Stimulated activated CD4-positive, alpha-beta T cell treated with anti-CD3 and anti-CD28 coated beads, TNF-alpha, amount 100 ng/mL, for 48 hours (primary cell): Measurements from ENCODE around the gene IGHMBP2.

ENCODE experiments used
- DNase-seq, 3 donors: peaks; one replicate each; pipeline ENCODE4 v3.0.0-alpha.2; 2020; ENCODE audit warnings: low read depth in 3 of 3

The IGHMBP2 gene

GRCh38 chr11:68890490-68891231 lies 13.0 kb upstream of the IGHMBP2 start:
- DNase-seq = no peak

- DNase-seq = no peak
These were observed 12.2 kb upstream of the IGHMBP2 start for GRCh38 chr11:68891351-68891948.

GRCh38 chr11:68892576-68892975 lies 11.1 kb upstream of the IGHMBP2 start:
- no peak for DNase-seq

- DNase-seq = no peak
These were observed 10.4 kb upstream of the IGHMBP2 start for GRCh38 chr11:68893282-68893681.

- no peak for DNase-seq
These were observed 7.3 kb upstream of the IGHMBP2 start for GRCh38 chr11:68896171-68896959.

GRCh38 chr11:68897441-68897840 lies 6.2 kb upstream of the IGHMBP2 start:
- DNase-seq = no peak

- DNase-seq = no peak
These were observed 2.8 kb upstream of the IGHMBP2 start for GRCh38 chr11:68900835-68901381.

GRCh38 chr11:68904248-68904847 lies 657 bp downstream of the IGHMBP2 start:
- peak in 2 of 3 donors; percentile 6 to 15 for DNase-seq

- DNase-seq = no peak
These were observed 2.0 kb downstream of the IGHMBP2 start for GRCh38 chr11:68905421-68906360.

- no peak for DNase-seq
These were observed 4.6 kb downstream of the IGHMBP2 start for GRCh38 chr11:68908273-68908672.

- no peak for DNase-seq
These were observed 7.3 kb downstream of the IGHMBP2 start for GRCh38 chr11:68910965-68911364.

- no peak for DNase-seq
These were observed 8.0 kb downstream of the IGHMBP2 start for GRCh38 chr11:68911731-68912130.

GRCh38 chr11:68912254-68912653 lies 8.6 kb downstream of the IGHMBP2 start:
- DNase-seq = no peak

GRCh38 chr11:68913188-68913587 lies 9.5 kb downstream of the IGHMBP2 start:
- no peak for DNase-seq

GRCh38 chr11:68914761-68915160 lies 11.1 kb downstream of the IGHMBP2 start:
- DNase-seq = no peak

- DNase-seq = no peak
These were observed 12.7 kb downstream of the IGHMBP2 start for GRCh38 chr11:68916439-68916838.

- no peak for DNase-seq
These were observed 19.9 kb downstream of the IGHMBP2 start for GRCh38 chr11:68923614-68924013.

GRCh38 chr11:68924073-68924925 lies 20.6 kb downstream of the IGHMBP2 start:
- DNase-seq = no peak

GRCh38 chr11:68925611-68926010 lies 21.9 kb downstream of the IGHMBP2 start:
- no peak for DNase-seq
